Kidney epithelial cell (primary cell): Measurements from ENCODE around the gene FBXO21. TPM values are rescaled to one million over a fixed set of nuclear protein-coding genes. Genes with fewer than 3 reads are reported as not detected.

Source experiments
- DNase-seq: peaks from one replicate; pipeline ENCODE4 v3.0.0-alpha.2; 2010; ENCODE audit warnings: low read depth
- H3K27me3 ChIP-seq: 2 replicates; pipeline ENCODE4 v1.6.0; 2011; ENCODE audit warnings: low read length; ENCODE audit not compliant: control insufficient read depth, insufficient read depth
- H3K36me3 ChIP-seq: 2 replicates; pipeline ENCODE4 v1.5.1; 2011; ENCODE audit warnings: low read length; ENCODE audit not compliant: control insufficient read depth, insufficient read depth
- H3K4me3 ChIP-seq: 2 replicates; pipeline ENCODE4 v1.5.1; 2011; ENCODE audit warnings: low read depth, mild to moderate bottlenecking, control low read depth, low read length
- total RNA-seq: library from RNA; depleted of rRNA; stranded (reverse); fragments of >200 nt; gene quantifications from 2 replicates; pipeline ENCODE4 v1.2.3, GENCODE V29; 2015
- TF ChIP-seq, protein P1 (sequence below): IDR thresholded peaks from 2 replicates; pipeline ENCODE4 v1.5.1; 2011; ENCODE audit warnings: mild to moderate bottlenecking, moderate library complexity, low read length, control low read depth, inconsistent platforms; ENCODE audit not compliant: insufficient read depth, poor library complexity, severe bottlenecking

The FBXO21 gene
- total RNA-seq, 1 donor from 2014 or later = 82.1 TPM

DNA sequence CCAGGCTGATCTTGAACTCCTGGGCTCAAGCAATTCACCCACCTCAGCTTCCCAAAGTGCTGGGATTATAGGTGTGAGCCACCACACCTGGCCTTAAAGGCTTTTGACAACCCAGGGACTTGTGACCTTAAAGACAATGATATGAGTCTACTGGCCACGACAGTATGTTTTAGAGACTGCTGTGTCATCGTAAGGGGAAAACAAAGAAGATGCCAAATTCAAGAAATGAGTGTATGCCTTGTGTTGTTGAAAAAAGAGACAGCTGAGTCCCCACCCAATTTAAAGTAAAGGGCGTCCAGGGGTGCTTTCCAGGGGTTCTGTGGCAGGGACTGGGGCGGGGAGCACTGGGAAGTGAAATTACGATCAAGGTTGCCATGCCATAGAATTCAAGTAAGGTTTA lies 26.4 kb upstream of the FBXO21 start:
- TF ChIP-seq, protein P1, sequence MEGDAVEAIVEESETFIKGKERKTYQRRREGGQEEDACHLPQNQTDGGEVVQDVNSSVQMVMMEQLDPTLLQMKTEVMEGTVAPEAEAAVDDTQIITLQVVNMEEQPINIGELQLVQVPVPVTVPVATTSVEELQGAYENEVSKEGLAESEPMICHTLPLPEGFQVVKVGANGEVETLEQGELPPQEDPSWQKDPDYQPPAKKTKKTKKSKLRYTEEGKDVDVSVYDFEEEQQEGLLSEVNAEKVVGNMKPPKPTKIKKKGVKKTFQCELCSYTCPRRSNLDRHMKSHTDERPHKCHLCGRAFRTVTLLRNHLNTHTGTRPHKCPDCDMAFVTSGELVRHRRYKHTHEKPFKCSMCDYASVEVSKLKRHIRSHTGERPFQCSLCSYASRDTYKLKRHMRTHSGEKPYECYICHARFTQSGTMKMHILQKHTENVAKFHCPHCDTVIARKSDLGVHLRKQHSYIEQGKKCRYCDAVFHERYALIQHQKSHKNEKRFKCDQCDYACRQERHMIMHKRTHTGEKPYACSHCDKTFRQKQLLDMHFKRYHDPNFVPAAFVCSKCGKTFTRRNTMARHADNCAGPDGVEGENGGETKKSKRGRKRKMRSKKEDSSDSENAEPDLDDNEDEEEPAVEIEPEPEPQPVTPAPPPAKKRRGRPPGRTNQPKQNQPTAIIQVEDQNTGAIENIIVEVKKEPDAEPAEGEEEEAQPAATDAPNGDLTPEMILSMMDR = no peak
- DNase-seq = no peak
- no peak overlapping the region for H3K4me3 ChIP-seq
- peaks cover 9% of the 10 kb centered on the region for H3K27me3 ChIP-seq
- no peaks in the 10 kb centered on the region for H3K36me3 ChIP-seq

GRCh38 chr12:117214797-117215196 lies 24.5 kb upstream of the FBXO21 start:
- DNase-seq = no peak
- Histone ChIP-seq H3K36me3 (no peaks in the 10 kb centered on the region), H3K4me3 (no peak overlapping the region), H3K27me3 (peaks cover 12% of the 10 kb centered on the region)
- TF ChIP-seq, protein P1 = no peak

DNA sequence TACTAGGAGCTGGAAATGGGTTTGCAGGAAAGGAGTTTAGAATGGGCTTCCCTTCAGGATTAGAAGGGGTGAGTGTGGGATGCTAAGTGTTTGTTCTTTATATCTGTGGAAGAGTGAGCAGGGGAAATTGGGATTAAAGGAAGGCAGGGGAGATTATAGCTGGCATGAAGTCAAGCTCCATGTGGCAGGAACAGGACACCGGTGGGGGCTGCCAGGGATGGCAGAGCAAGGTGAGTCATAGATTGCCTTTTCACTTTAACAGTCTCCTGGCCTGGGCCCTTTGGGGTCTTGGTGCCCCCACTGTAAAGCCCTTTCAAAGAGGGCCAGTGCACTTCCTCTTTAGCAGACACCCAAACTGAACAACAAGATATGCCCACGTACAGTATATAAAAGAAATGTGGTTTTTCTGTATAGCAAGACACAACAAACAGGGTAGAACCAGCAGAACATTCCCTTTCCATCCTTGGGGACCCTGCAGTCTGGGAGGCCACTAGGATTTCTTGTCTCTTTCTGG lies 23.1 kb upstream of the FBXO21 start:
- TF ChIP-seq, protein P1 = no peak
- peaks cover 10% of the 10 kb centered on the region for H3K27me3 ChIP-seq
- DNase-seq = no peak
- H3K36me3 ChIP-seq = no peaks in the 10 kb centered on the region
- no peak overlapping the region for H3K4me3 ChIP-seq

GRCh38 chr12:117212563-117213190 lies 22.4 kb upstream of the FBXO21 start:
- TF ChIP-seq, protein P1 = peak; percentile 87
- DNase-seq = no peak
- Histone ChIP-seq H3K4me3 (no peak overlapping the region), H3K36me3 (no peaks in the 10 kb centered on the region), H3K27me3 (peaks cover 10% of the 10 kb centered on the region)

GRCh38 chr12:117210266-117210918 lies 20.1 kb upstream of the FBXO21 start:
- DNase-seq = no peak
- Histone ChIP-seq H3K4me3 (no peak overlapping the region), H3K36me3 (no peaks in the 10 kb centered on the region), H3K27me3 (peaks cover 10% of the 10 kb centered on the region)
- TF ChIP-seq, protein P1 = no peak
